Measurements from ENCODE around the gene ZNF787. TPM values are rescaled to one million over a fixed set of nuclear protein-coding genes. Genes with fewer than 3 reads are reported as not detected.

The ZNF787 gene
- total RNA-seq, 1 experiment from 2014 or later = 51.0 TPM

- Histone ChIP-seq H3K36me3 (ENCODE audit: insufficient read depth, low read length, poor library complexity, severe bottlenecking) (peaks cover 4% of the 10 kb centered on the region), H3K9me3 (ENCODE audit: low read depth, low read length, poor library complexity, severe bottlenecking) (no peaks in the 10 kb centered on the region), H3K27ac (ENCODE audit: low read depth, low read length, poor library complexity, severe bottlenecking) (no peak overlapping the region), H3K27me3 (replicated peaks; ENCODE audit: insufficient read depth, low read depth, low read length, poor library complexity) (no peaks in the 10 kb centered on the region), H3K4me3 (ENCODE audit: low read depth, low read length, poor library complexity, severe bottlenecking) (no peak overlapping the region), H3K4me1 (ENCODE audit: insufficient read depth, low read length, poor library complexity, severe bottlenecking) (no peaks in the 10 kb centered on the region)
- intact Hi-C loops (cut with micrococcal nuclease; ENCODE audit: unreplicated experiment) = no loop called here
- DNase-seq (ENCODE audit: low spot score) = no peak
- CTCF ChIA-PET = no interaction called here
- no TSS peak for BruUV-seq (replicated peaks)
- POLR2A ChIA-PET (ENCODE audit: low non-redundant PET) = no interaction called here
- TF ChIP-seq EZH2 (IDR thresholded peaks at IDR 0.05; ENCODE audit: borderline replicate concordance, low read depth, low read length, poor library complexity, severe bottlenecking) = no peak
- TF ChIP-seq CTCF (conservative IDR thresholded peaks at IDR 0.05; ENCODE audit: low read depth, low read length) = no peak
Observed at GRCh38 chr19:56145698-56146097, 24.6 kb upstream of the ZNF787 start.

- CTCF ChIA-PET = no interaction called here
- H3K4me3 ChIP-seq (ENCODE audit: low read depth, low read length, poor library complexity, severe bottlenecking) = no peak overlapping the region
- POLR2A ChIA-PET (ENCODE audit: low non-redundant PET) = no interaction called here
- no TSS peak for BruUV-seq (replicated peaks)
- H3K27me3 ChIP-seq (replicated peaks; ENCODE audit: insufficient read depth, low read depth, low read length, poor library complexity) = no peaks in the 10 kb centered on the region
- DNase-seq (ENCODE audit: low spot score) = no peak
- peaks cover 4% of the 10 kb centered on the region for H3K4me1 ChIP-seq (ENCODE audit: insufficient read depth, low read length, poor library complexity, severe bottlenecking)
- intact Hi-C loops (cut with micrococcal nuclease; ENCODE audit: unreplicated experiment) = no loop called here
- peaks cover 4% of the 10 kb centered on the region for H3K36me3 ChIP-seq (ENCODE audit: insufficient read depth, low read length, poor library complexity, severe bottlenecking)
- H3K27ac ChIP-seq (ENCODE audit: low read depth, low read length, poor library complexity, severe bottlenecking) = no peak overlapping the region
- TF ChIP-seq CTCF (conservative IDR thresholded peaks at IDR 0.05; ENCODE audit: low read depth, low read length) (no peak), EZH2 (IDR thresholded peaks at IDR 0.05; ENCODE audit: borderline replicate concordance, low read depth, low read length, poor library complexity, severe bottlenecking) (no peak)
- H3K9me3 ChIP-seq (ENCODE audit: low read depth, low read length, poor library complexity, severe bottlenecking) = no peaks in the 10 kb centered on the region
Observed at GRCh38 chr19:56144831-56145230, 23.7 kb upstream of the ZNF787 start.

- H3K27ac ChIP-seq (ENCODE audit: low read depth, low read length, poor library complexity, severe bottlenecking) = no peak overlapping the region
- no peak for DNase-seq (ENCODE audit: low spot score)
- no peak overlapping the region for H3K4me3 ChIP-seq (ENCODE audit: low read depth, low read length, poor library complexity, severe bottlenecking)
- peaks cover 4% of the 10 kb centered on the region for H3K36me3 ChIP-seq (ENCODE audit: insufficient read depth, low read length, poor library complexity, severe bottlenecking)
- TF ChIP-seq CTCF (conservative IDR thresholded peaks at IDR 0.05; ENCODE audit: low read depth, low read length) = no peak
- no peak for TF ChIP-seq EZH2 (IDR thresholded peaks at IDR 0.05; ENCODE audit: borderline replicate concordance, low read depth, low read length, poor library complexity, severe bottlenecking)
- ChIA-PET POLR2A (ENCODE audit: low non-redundant PET) (no interaction called here), CTCF (no interaction called here)
- intact Hi-C loops (cut with micrococcal nuclease; ENCODE audit: unreplicated experiment) = no loop called here
- H3K27me3 ChIP-seq (replicated peaks; ENCODE audit: insufficient read depth, low read depth, low read length, poor library complexity) = no peaks in the 10 kb centered on the region
- no peaks in the 10 kb centered on the region for H3K9me3 ChIP-seq (ENCODE audit: low read depth, low read length, poor library complexity, severe bottlenecking)
- no TSS peak for BruUV-seq (replicated peaks)
- H3K4me1 ChIP-seq (ENCODE audit: insufficient read depth, low read length, poor library complexity, severe bottlenecking) = peaks cover 6% of the 10 kb centered on the region
Observed at GRCh38 chr19:56144376-56144775, 23.3 kb upstream of the ZNF787 start.
